Activated naive CD8-positive, alpha-beta T cell treated with anti-CD3 and anti-CD28 coated beads, Interleukin-2, amount 10 ng/mL, durations not matched to agents 7 days and 5 days (primary cell): ENCODE data around the gene HEG1. TPM values are rescaled to one million over a fixed set of nuclear protein-coding genes. Genes with fewer than 3 reads are reported as not detected.
A peak's percentile ranks its signal among the peaks of the same experiment; 100 is the strongest.

Source experiments
- ATAC-seq: fragments of 150-1000 bp; cut with Tn5 transposase; one replicate; pipeline ENCODE4 v1.10.0; 2021; ENCODE audit warnings: low read depth, moderate library complexity
- POLR2A ChIA-PET: fragments of 350-600 bp; sonication (Branson Sonifier 250); formaldehyde crosslinking; loops from one replicate; lab custom pipeline; 2021; ENCODE audit warnings: antibody characterized with exemption; lab: Charles Lee
- DNase-seq: peaks from one replicate; pipeline ENCODE4 v3.0.0; 2021
- H3K27ac Mint-ChIP-seq: one replicate; pipeline ENCODE4 v1.8.0; 2022; ENCODE audit warnings: mild to moderate bottlenecking, mixed read lengths
- H3K27me3 Mint-ChIP-seq: one replicate; pipeline ENCODE4 v1.8.0; 2022; ENCODE audit warnings: mild to moderate bottlenecking, moderate library complexity, mixed read lengths
- H3K36me3 Mint-ChIP-seq: one replicate; pipeline ENCODE4 v1.8.0; 2021; ENCODE audit warnings: mild to moderate bottlenecking, mixed read lengths
- H3K4me1 Mint-ChIP-seq: one replicate; pipeline ENCODE4 v1.8.0; 2021; ENCODE audit warnings: mixed read lengths
- H3K4me3 Mint-ChIP-seq: one replicate; pipeline ENCODE4 v1.8.0; 2022; ENCODE audit warnings: mild to moderate bottlenecking, moderate library complexity, mixed read lengths
- H3K9me3 Mint-ChIP-seq: one replicate; pipeline ENCODE4 v1.8.0; 2021; ENCODE audit warnings: mixed read lengths
- total RNA-seq, 2 experiments: library from RNA; stranded (reverse); gene quantifications; one replicate each; pipeline ENCODE4 v1.2.3, GENCODE V29; 2021

Gene HEG1
- total RNA-seq, 2 experiments from 2014 or later: 49.1 to 49.5 TPM

- Mint-ChIP-seq H3K36me3 (peaks cover 72% of the 10 kb centered on the region), H3K27me3 (no peaks in the 10 kb centered on the region), H3K9me3 (no peaks in the 10 kb centered on the region), H3K4me3 (no peak overlapping the region), H3K4me1 (peaks cover 19% of the 10 kb centered on the region), H3K27ac (peak overlapping the region; percentile 11)
- no peak for DNase-seq
- POLR2A ChIA-PET: no interaction called here
- no peak for ATAC-seq
Observed at GRCh38 chr3:125013095-125013494, 42.7 kb downstream of the HEG1 start.

- no peaks in the 10 kb centered on the region for H3K27me3 Mint-ChIP-seq
- no peak for ATAC-seq
- no peak for DNase-seq
- no peak overlapping the region for H3K4me3 Mint-ChIP-seq
- POLR2A ChIA-PET: no interaction called here
- H3K27ac Mint-ChIP-seq: no peak overlapping the region
- H3K36me3 Mint-ChIP-seq: peaks cover 69% of the 10 kb centered on the region
- no peaks in the 10 kb centered on the region for H3K9me3 Mint-ChIP-seq
- peaks cover 18% of the 10 kb centered on the region for H3K4me1 Mint-ChIP-seq
Observed at GRCh38 chr3:125011941-125012340, 43.9 kb downstream of the HEG1 start.

GRCh38 chr3:125010393-125010792 lies 45.4 kb downstream of the HEG1 start:
- Mint-ChIP-seq H3K27ac (no peak overlapping the region), H3K4me1 (peaks cover 23% of the 10 kb centered on the region), H3K36me3 (peaks cover 71% of the 10 kb centered on the region), H3K9me3 (no peaks in the 10 kb centered on the region), H3K27me3 (no peaks in the 10 kb centered on the region), H3K4me3 (no peak overlapping the region)
- DNase-seq: no peak
- ATAC-seq: no peak
- POLR2A ChIA-PET: no interaction called here

- H3K9me3 Mint-ChIP-seq: no peaks in the 10 kb centered on the region
- H3K27me3 Mint-ChIP-seq: no peaks in the 10 kb centered on the region
- POLR2A ChIA-PET: no interaction called here
- H3K27ac Mint-ChIP-seq: no peak overlapping the region
- H3K4me3 Mint-ChIP-seq: no peak overlapping the region
- H3K4me1 Mint-ChIP-seq: peaks cover 26% of the 10 kb centered on the region
- ATAC-seq (no peak), DNase-seq (no peak)
- peaks cover 70% of the 10 kb centered on the region for H3K36me3 Mint-ChIP-seq
Observed at GRCh38 chr3:125008766-125009165, 47.0 kb downstream of the HEG1 start.

- POLR2A ChIA-PET: no interaction called here
- no peak for ATAC-seq
- H3K36me3 Mint-ChIP-seq: peaks cover 66% of the 10 kb centered on the region
- no peaks in the 10 kb centered on the region for H3K27me3 Mint-ChIP-seq
- H3K4me1 Mint-ChIP-seq: peaks cover 23% of the 10 kb centered on the region
- no peak overlapping the region for H3K4me3 Mint-ChIP-seq
- H3K27ac Mint-ChIP-seq: no peak overlapping the region
- no peaks in the 10 kb centered on the region for H3K9me3 Mint-ChIP-seq
- no peak for DNase-seq
Observed at GRCh38 chr3:125006291-125006731, 49.5 kb downstream of the HEG1 start.

GRCh38 chr3:125005676-125006075 lies 50.1 kb downstream of the HEG1 start:
- ATAC-seq (no peak), DNase-seq (no peak)
- POLR2A ChIA-PET: no interaction called here
- no peak overlapping the region for H3K4me3 Mint-ChIP-seq
- H3K27me3 Mint-ChIP-seq: no peaks in the 10 kb centered on the region
- no peak overlapping the region for H3K27ac Mint-ChIP-seq
- peaks cover 20% of the 10 kb centered on the region for H3K4me1 Mint-ChIP-seq
- H3K36me3 Mint-ChIP-seq: peaks cover 60% of the 10 kb centered on the region
- H3K9me3 Mint-ChIP-seq: no peaks in the 10 kb centered on the region

GRCh38 chr3:125005222-125005621 lies 50.6 kb downstream of the HEG1 start:
- H3K27ac Mint-ChIP-seq: no peak overlapping the region

GRCh38 chr3:125003859-125004595 lies 51.8 kb downstream of the HEG1 start:
- Mint-ChIP-seq H3K27me3 (no peaks in the 10 kb centered on the region), H3K4me3 (no peak overlapping the region), H3K9me3 (no peaks in the 10 kb centered on the region), H3K36me3 (peaks cover 49% of the 10 kb centered on the region), H3K4me1 (peaks cover 15% of the 10 kb centered on the region), H3K27ac (no peak overlapping the region)
- POLR2A ChIA-PET: interaction anchor here (0.6 kb wide), 1 partner anchor 13 kb away, joined by 5 read pairs; no protein-coding TSS in a partner anchor
- no peak for ATAC-seq
- DNase-seq: no peak

More at GRCh38 chr3:125005222-125005621, 50.6 kb downstream of the HEG1 start:
- no peak overlapping the region for H3K4me3 Mint-ChIP-seq
- ATAC-seq: no peak
- H3K4me1 Mint-ChIP-seq: peaks cover 20% of the 10 kb centered on the region
- peaks cover 56% of the 10 kb centered on the region for H3K36me3 Mint-ChIP-seq
- POLR2A ChIA-PET: no interaction called here
- no peaks in the 10 kb centered on the region for H3K9me3 Mint-ChIP-seq
- no peaks in the 10 kb centered on the region for H3K27me3 Mint-ChIP-seq
- no peak for DNase-seq

- Mint-ChIP-seq H3K4me3 (no peak overlapping the region), H3K36me3 (peaks cover 45% of the 10 kb centered on the region), H3K4me1 (peaks cover 15% of the 10 kb centered on the region), H3K27ac (no peak overlapping the region), H3K27me3 (no peaks in the 10 kb centered on the region), H3K9me3 (no peaks in the 10 kb centered on the region)
- DNase-seq (no peak), ATAC-seq (no peak)
- POLR2A ChIA-PET: interaction anchor here (0.6 kb wide), 1 partner anchor 12 kb away, joined by 5 read pairs; no protein-coding TSS in a partner anchor
Observed at GRCh38 chr3:125003369-125003853, 52.4 kb downstream of the HEG1 start.

GRCh38 chr3:125002414-125003368 lies 53.1 kb downstream of the HEG1 start:
- Mint-ChIP-seq H3K4me1 (peaks cover 14% of the 10 kb centered on the region), H3K27me3 (no peaks in the 10 kb centered on the region), H3K27ac (no peak overlapping the region), H3K4me3 (no peak overlapping the region), H3K9me3 (no peaks in the 10 kb centered on the region), H3K36me3 (peaks cover 45% of the 10 kb centered on the region)
- DNase-seq: no peak
- no peak for ATAC-seq
- POLR2A ChIA-PET: no interaction called here

GRCh38 chr3:125001557-125002413 lies 54.0 kb downstream of the HEG1 start:
- DNase-seq: no peak
- POLR2A ChIA-PET: no interaction called here

GRCh38 chr3:125000661-125001060 lies 55.1 kb downstream of the HEG1 start:
- Mint-ChIP-seq H3K4me1 (peaks cover 20% of the 10 kb centered on the region), H3K27ac (no peak overlapping the region), H3K27me3 (no peaks in the 10 kb centered on the region), H3K36me3 (peaks cover 49% of the 10 kb centered on the region), H3K9me3 (no peaks in the 10 kb centered on the region), H3K4me3 (no peak overlapping the region)
- POLR2A ChIA-PET: interaction anchor here (0.8 kb wide), 1 partner anchor 310 kb away, joined by 3 read pairs; no protein-coding TSS in a partner anchor
- no peak for DNase-seq
- ATAC-seq: no peak

More at GRCh38 chr3:125001557-125002413, 54.0 kb downstream of the HEG1 start:
- H3K36me3 Mint-ChIP-seq: peaks cover 49% of the 10 kb centered on the region
- no peak overlapping the region for H3K27ac Mint-ChIP-seq
- peaks cover 14% of the 10 kb centered on the region for H3K4me1 Mint-ChIP-seq
- H3K4me3 Mint-ChIP-seq: no peak overlapping the region
- ATAC-seq: no peak
- no peaks in the 10 kb centered on the region for H3K9me3 Mint-ChIP-seq
- no peaks in the 10 kb centered on the region for H3K27me3 Mint-ChIP-seq
